Suprapubic skin (tissue), 4 donors: ENCODE results near the gene PACSIN2. TPM values are rescaled to one million over a fixed set of nuclear protein-coding genes. Genes with fewer than 3 reads are reported as not detected.

Experiments
- DNase-seq, 2 donors: peaks; one replicate each; pipeline ENCODE4 v3.0.0-alpha.2; 2019; ENCODE audit warnings: low spot score in 2 of 2
- H3K27ac ChIP-seq: fragments of 200-600 bp; sonication (generic); one replicate; pipeline ENCODE4 v1.5.1; 2019
- H3K27me3 ChIP-seq: fragments of 200-600 bp; sonication (generic); one replicate; pipeline ENCODE4 v1.5.1; 2019
- H3K36me3 ChIP-seq: fragments of 200-600 bp; sonication (generic); one replicate; pipeline ENCODE4 v1.5.1; 2019
- H3K4me1 ChIP-seq: fragments of 200-600 bp; sonication (generic); one replicate; pipeline ENCODE4 v1.5.1; 2019
- H3K4me3 ChIP-seq: fragments of 200-600 bp; sonication (generic); one replicate; pipeline ENCODE4 v1.5.1; 2019; ENCODE audit warnings: mild to moderate bottlenecking
- H3K9me3 ChIP-seq: fragments of 200-600 bp; sonication (generic); one replicate; pipeline ENCODE4 v1.5.1; 2019
- EP300 ChIP-seq: sonication (generic); formaldehyde crosslinking; IDR thresholded peaks from one replicate; pipeline ENCODE4 v1.6.1; 2017; ENCODE audit warnings: antibody characterized with exemption
- POLR2A ChIP-seq, 2 donors: fragments of 450-650 bp; IDR thresholded peaks; one replicate each; pipeline ENCODE4 v1.6.1; 2017; ENCODE audit warnings: antibody characterized with exemption in 2 of 2, mild to moderate bottlenecking in 2 of 2, moderate library complexity in 2 of 2
- POLR2AphosphoS5 ChIP-seq, 3 donors: sonication (generic); formaldehyde crosslinking; IDR thresholded peaks; one replicate each; pipeline ENCODE4 v1.6.1; 2017; ENCODE audit warnings: antibody characterized with exemption in 3 of 3
- WGBS: methylation state at CpG from one replicate; pipeline ENCODE4 v1.1.5; 2018; 5-methylcytosine and 5-hydroxymethylcytosine counted together
- total RNA-seq, 4 donors: library from RNA; depleted of rRNA; stranded (reverse); fragments of >200 nt; gene quantifications; one replicate each; pipeline ENCODE4 v1.1.0, GENCODE V29; 2016
- TF ChIP-seq, protein P1 (sequence below), 2 donors: fragments of 200-600 bp in 1 of 2; fragments of 450-650 bp in 1 of 2; sonication (generic) in 1 of 2; IDR thresholded peaks; one replicate each; pipeline ENCODE4 v1.5.1; 2016 to 2019; ENCODE audit warnings: antibody characterized with exemption in 2 of 2, mild to moderate bottlenecking in 1 of 2, moderate library complexity in 1 of 2

PACSIN2 gene
- total RNA-seq, 4 donors from 2014 or later, result 38.9 to 74.8 (median 55.3) TPM

DNA sequence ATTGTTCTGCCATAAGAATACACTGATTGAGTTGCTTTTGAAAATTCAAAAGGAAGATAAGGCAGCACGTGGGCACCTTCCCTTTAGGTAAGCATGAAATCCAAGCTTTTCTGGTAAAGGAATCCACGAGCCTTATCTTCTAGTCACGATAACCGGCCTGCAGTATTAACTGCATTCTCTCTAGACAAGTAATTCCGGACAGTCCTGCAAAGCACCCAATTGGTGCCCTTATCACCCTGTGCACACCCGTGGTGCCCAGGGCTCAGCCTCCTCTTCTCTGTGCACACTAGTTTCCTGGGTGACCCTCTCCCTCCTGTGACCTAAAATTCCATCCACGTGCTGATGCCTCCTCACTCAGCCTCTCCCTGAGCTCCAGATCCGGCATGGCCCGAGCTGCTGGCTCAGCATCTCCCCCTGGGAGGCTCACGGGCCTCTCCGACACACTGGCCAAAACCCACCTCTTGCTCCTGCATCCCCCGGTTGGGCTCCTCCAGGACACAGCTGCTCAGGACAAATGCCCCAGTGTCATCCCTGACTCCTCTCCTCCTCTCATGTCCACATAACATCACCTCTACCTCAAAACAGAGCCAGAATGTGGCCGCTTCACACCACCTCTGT is 63.7 kb downstream of the PACSIN2 start:
- no peaks in the 10 kb centered on the region for H3K27me3 ChIP-seq
- H3K4me1 ChIP-seq, result peaks cover 38% of the 10 kb centered on the region
- no peaks in the 10 kb centered on the region for H3K36me3 ChIP-seq
- H3K9me3 ChIP-seq, result no peaks in the 10 kb centered on the region
- H3K27ac ChIP-seq, result no peak overlapping the region
- H3K4me3 ChIP-seq, result no peak overlapping the region
- DNase-seq, result peak in 1 of 2 donors; percentile 53
- WGBS, result 75% methylated on average over 13 of the region's 13 CpGs
- TF ChIP-seq POLR2AphosphoS5 (IDR thresholded peaks at IDR 0.05) (no peak), EP300 (no peak), POLR2A (IDR thresholded peaks at IDR 0.05) (no peak)
- TF ChIP-seq, protein P1, sequence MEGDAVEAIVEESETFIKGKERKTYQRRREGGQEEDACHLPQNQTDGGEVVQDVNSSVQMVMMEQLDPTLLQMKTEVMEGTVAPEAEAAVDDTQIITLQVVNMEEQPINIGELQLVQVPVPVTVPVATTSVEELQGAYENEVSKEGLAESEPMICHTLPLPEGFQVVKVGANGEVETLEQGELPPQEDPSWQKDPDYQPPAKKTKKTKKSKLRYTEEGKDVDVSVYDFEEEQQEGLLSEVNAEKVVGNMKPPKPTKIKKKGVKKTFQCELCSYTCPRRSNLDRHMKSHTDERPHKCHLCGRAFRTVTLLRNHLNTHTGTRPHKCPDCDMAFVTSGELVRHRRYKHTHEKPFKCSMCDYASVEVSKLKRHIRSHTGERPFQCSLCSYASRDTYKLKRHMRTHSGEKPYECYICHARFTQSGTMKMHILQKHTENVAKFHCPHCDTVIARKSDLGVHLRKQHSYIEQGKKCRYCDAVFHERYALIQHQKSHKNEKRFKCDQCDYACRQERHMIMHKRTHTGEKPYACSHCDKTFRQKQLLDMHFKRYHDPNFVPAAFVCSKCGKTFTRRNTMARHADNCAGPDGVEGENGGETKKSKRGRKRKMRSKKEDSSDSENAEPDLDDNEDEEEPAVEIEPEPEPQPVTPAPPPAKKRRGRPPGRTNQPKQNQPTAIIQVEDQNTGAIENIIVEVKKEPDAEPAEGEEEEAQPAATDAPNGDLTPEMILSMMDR (IDR thresholded peaks at IDR 0.05), result no peak

DNA sequence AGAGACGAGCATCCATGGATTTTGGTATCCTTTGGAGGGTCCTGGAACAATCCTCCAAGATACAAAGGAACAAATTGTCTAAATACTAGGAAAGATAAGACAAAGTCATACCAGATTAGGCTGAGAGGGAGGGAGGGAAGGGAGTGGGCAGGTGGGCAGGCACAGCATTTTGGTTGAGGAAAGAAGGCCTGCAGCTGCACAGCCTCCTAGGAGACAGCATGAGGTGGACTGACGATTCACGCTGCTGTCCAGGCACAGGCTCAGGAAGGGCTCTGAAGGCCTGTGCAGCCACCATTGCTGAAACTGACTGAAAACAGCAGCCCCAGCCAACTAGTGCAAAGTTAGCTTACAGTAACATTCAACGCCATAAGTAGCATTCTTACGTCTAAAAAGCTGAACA is 64.7 kb downstream of the PACSIN2 start:
- Histone ChIP-seq H3K27ac (no peak overlapping the region), H3K27me3 (no peaks in the 10 kb centered on the region), H3K9me3 (no peaks in the 10 kb centered on the region), H3K4me3 (no peak overlapping the region), H3K36me3 (no peaks in the 10 kb centered on the region), H3K4me1 (peaks cover 47% of the 10 kb centered on the region)
- WGBS, result 89% methylated on average over 5 of the region's 5 CpGs
- TF ChIP-seq POLR2A (IDR thresholded peaks at IDR 0.05) (no peak), POLR2AphosphoS5 (IDR thresholded peaks at IDR 0.05) (no peak), EP300 (no peak)
- TF ChIP-seq, protein P1 (IDR thresholded peaks at IDR 0.05), result no peak
- peak in 1 of 2 donors; percentile 35 for DNase-seq

DNA sequence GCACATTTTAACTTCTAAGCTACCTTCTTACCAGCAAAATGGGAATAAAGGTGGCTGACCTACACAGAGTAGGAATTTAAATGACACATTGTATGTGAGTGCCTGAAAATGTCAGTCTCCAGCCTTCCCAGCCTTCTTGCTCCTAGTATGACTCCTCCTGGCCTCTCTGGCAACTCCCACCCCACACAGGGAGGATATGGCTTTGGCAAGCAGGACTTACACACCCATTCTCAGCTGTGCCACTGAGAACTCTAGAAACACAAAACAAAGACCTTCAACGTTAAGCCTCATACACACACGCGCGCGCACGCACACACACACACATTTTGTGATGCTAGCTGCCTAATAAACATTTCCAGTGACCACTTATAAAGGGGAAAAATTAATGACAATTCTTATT is 65.8 kb downstream of the PACSIN2 start:
- Histone ChIP-seq H3K27ac (no peak overlapping the region), H3K4me3 (no peak overlapping the region), H3K27me3 (no peaks in the 10 kb centered on the region), H3K36me3 (no peaks in the 10 kb centered on the region), H3K4me1 (peaks cover 58% of the 10 kb centered on the region), H3K9me3 (no peaks in the 10 kb centered on the region)
- no peak for TF ChIP-seq POLR2A (IDR thresholded peaks at IDR 0.05)
- TF ChIP-seq, protein P1 (IDR thresholded peaks at IDR 0.05), result no peak
- no peak for TF ChIP-seq EP300
- TF ChIP-seq POLR2AphosphoS5 (IDR thresholded peaks at IDR 0.05), result peak in 1 of 3 donors; percentile 12
- WGBS, result 51% methylated on average over 6 of the region's 6 CpGs
- peak; percentile 62 to 82 for DNase-seq

DNA sequence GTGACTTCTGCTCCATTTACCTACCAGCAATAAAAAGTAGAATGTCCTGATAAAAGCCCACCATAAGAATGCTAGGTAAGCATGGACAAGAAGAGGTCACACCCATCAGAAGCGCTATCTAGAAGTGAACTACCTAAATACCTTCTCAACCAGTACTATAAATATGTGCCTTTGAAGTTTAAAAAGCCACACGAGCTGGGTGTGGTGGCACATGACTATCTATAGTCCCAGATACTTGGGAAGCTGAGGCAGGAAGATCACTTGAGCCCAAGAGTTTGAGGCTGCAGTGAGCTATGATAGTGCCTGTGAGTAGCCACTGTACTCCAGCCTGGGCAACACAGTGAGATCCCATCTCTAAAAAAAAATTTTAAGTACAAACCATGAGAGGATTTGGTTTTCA is 66.7 kb downstream of the PACSIN2 start:
- peaks cover 67% of the 10 kb centered on the region for H3K4me1 ChIP-seq
- no peaks in the 10 kb centered on the region for H3K9me3 ChIP-seq
- TF ChIP-seq POLR2A (IDR thresholded peaks at IDR 0.05) (no peak), POLR2AphosphoS5 (IDR thresholded peaks at IDR 0.05) (no peak), EP300 (no peak)
- TF ChIP-seq, protein P1 (IDR thresholded peaks at IDR 0.05), result no peak
- no peaks in the 10 kb centered on the region for H3K36me3 ChIP-seq
- peak overlapping the region; percentile 69 for H3K27ac ChIP-seq
- WGBS, result 67% methylated on average over 2 of the region's 2 CpGs
- no peak overlapping the region for H3K4me3 ChIP-seq
- no peaks in the 10 kb centered on the region for H3K27me3 ChIP-seq
- no peak for DNase-seq

DNA sequence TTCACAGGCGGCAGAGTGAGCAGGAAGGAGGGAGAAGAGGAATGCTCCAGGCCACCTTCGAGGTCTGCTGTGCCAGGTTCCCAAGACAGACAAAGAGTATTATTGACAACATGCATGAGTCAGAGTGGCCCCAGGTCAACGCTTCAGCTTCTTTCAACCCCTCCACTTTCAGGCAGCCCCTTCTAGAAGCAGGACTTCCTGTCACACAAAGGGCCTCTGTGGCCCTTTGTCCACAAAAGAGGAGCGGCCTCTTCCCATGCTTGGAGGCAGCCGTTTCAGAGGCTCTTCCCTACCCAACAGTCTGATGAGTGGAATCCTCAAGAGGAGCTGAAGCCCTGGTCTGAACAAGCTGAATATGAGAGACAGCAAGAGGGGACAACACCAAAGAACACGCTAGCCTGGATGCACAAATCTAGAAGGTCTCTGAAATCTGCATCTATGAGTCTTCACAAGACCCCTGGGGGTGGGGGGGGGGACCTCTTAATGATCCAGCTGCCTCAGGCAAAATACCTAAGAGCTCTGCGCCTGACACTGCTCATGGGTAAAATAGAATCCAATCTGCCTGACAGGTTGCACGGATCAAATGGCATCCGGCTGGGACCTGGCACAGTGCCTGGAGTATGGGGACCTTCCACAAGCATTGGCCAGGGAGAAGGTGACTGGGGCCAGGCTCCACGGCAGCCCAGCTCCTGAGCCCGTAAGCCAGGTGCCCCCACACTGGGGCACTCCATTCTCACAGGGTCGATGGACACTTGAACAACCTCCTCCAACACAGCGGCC is 67.5 kb downstream of the PACSIN2 start:
- H3K4me3 ChIP-seq, result no peak overlapping the region
- peaks cover 73% of the 10 kb centered on the region for H3K4me1 ChIP-seq

More for the DNA sequence above, 67.5 kb downstream of the PACSIN2 start:
- no peaks in the 10 kb centered on the region for H3K9me3 ChIP-seq
- H3K36me3 ChIP-seq, result no peaks in the 10 kb centered on the region
- TF ChIP-seq, protein P1 (IDR thresholded peaks at IDR 0.05), result no peak
- TF ChIP-seq POLR2A (IDR thresholded peaks at IDR 0.05), result no peak
- no peak for TF ChIP-seq EP300
- TF ChIP-seq POLR2AphosphoS5 (IDR thresholded peaks at IDR 0.05), result no peak
- no peaks in the 10 kb centered on the region for H3K27me3 ChIP-seq
- 55% methylated on average over 8 of the region's 13 CpGs for WGBS
- DNase-seq, result peak in 1 of 2 donors; percentile 70
- H3K27ac ChIP-seq, result peak overlapping the region; percentile 69
